Gastrocnemius medialis (tissue), 4 donors: ENCODE measurements around the gene KCNH2.

Experiments used
- POLR2A ChIP-seq, 2 donors: fragments of 450-650 bp; IDR thresholded peaks; one replicate each; pipeline ENCODE4 v1.6.1; 2017; ENCODE audit warnings: antibody characterized with exemption in 2 of 2, mild to moderate bottlenecking in 2 of 2, moderate library complexity in 2 of 2
- TF ChIP-seq, protein P1 (sequence below), 5 experiments: fragments of 450-650 bp in 3 of 5; fragments of 200-600 bp in 2 of 5; sonication (generic) in 2 of 5; IDR thresholded peaks in 4 of 5; conservative IDR thresholded peaks in 1 of 5; 1 replicate in 4 of 5; 2 replicates in 1 of 5; pipeline ENCODE4 v1.5.1; 2016 to 2019; ENCODE audit warnings: antibody characterized with exemption in 5 of 5, mild to moderate bottlenecking in 3 of 5, moderate library complexity in 3 of 5

DNA sequence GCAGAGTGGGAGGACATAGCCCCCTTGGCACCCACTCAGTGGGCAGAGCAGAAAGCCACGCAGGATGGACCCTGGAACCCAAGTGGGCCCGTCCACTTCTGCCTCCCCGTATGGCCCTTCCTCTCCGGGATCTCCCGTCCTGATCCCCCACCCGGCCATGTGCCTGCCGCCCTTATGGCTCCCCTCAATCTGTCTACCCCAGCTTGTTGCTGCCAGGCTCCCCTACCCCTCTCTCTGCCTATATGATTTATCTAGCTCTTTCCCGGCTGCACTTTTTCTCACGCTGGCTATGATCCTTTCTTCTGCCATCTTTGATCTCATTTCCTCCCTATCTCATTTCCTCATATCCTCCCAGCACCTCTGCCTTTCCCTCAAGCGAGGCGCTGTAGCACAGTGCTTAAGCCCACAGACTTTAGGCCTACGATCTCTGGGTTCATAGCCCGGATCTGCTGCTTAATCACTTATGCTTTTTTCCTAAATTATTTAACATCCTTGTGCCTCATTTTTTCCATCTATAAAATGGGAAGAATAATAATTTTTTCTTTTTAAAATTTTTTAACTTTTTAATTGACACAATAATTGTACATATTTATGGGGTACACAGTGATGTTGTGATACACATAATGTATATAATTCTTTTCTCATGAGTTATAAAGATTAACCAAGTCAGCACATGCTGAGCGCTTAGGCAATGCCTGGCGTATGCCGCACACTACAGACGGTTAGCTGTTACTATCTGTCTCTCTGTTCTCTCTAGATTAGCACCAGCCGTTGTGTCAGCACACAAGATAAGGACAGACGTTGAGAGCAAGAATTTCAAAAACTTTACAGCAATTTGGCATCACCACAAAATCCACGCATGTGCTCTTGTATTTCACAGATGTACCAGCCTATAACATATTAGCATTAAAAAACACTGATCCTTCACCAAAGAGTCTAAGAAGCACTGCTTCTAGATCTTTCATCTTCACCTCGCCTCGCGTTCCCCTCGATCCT lies 18.1 kb downstream of the KCNH2 start:
- TF ChIP-seq, protein P1, sequence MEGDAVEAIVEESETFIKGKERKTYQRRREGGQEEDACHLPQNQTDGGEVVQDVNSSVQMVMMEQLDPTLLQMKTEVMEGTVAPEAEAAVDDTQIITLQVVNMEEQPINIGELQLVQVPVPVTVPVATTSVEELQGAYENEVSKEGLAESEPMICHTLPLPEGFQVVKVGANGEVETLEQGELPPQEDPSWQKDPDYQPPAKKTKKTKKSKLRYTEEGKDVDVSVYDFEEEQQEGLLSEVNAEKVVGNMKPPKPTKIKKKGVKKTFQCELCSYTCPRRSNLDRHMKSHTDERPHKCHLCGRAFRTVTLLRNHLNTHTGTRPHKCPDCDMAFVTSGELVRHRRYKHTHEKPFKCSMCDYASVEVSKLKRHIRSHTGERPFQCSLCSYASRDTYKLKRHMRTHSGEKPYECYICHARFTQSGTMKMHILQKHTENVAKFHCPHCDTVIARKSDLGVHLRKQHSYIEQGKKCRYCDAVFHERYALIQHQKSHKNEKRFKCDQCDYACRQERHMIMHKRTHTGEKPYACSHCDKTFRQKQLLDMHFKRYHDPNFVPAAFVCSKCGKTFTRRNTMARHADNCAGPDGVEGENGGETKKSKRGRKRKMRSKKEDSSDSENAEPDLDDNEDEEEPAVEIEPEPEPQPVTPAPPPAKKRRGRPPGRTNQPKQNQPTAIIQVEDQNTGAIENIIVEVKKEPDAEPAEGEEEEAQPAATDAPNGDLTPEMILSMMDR (IDR thresholded peaks at IDR 0.05 in 4 of 5, conservative IDR thresholded peaks at IDR 0.05 in 1 of 5): no peak
- TF ChIP-seq POLR2A (IDR thresholded peaks at IDR 0.05): no peak
